Progenitor cell of endocrine pancreas (in vitro differentiated cells): ENCODE measurements around the gene ANKRD33B. TPM values are rescaled to one million over a fixed set of nuclear protein-coding genes. Genes with fewer than 3 reads are reported as not detected.
"Not testable (repeated sequence)": the region's sequence is repeated elsewhere in the genome, so short reads cannot be mapped to it uniquely, and the experiment has no call there.

Source experiments
- DNase-seq: peaks from one replicate; pipeline ENCODE4 v3.0.0; 2021; ENCODE audit warnings: low spot score; ENCODE audit not compliant: unreplicated experiment
- H3K27ac Mint-ChIP-seq: 2 replicates; pipeline ENCODE4 v1.8.0; 2021; ENCODE audit warnings: mild to moderate bottlenecking, moderate library complexity, mixed read lengths
- H3K27me3 Mint-ChIP-seq: 2 replicates; pipeline ENCODE4 v1.8.0; 2021; ENCODE audit warnings: mixed read lengths
- H3K36me3 Mint-ChIP-seq: 2 replicates; pipeline ENCODE4 v1.8.0; 2022; ENCODE audit warnings: mixed read lengths; ENCODE audit not compliant: insufficient read depth
- H3K4me1 Mint-ChIP-seq: 2 replicates; pipeline ENCODE4 v1.8.0; 2021; ENCODE audit warnings: low read depth, mixed read lengths
- H3K4me3 Mint-ChIP-seq: 2 replicates; pipeline ENCODE4 v1.8.0; 2021; ENCODE audit warnings: low read depth, mild to moderate bottlenecking, moderate library complexity, mixed read lengths
- H3K9me3 Mint-ChIP-seq: 2 replicates; pipeline ENCODE4 v1.8.0; 2021; ENCODE audit warnings: low read depth, mixed read lengths
- total RNA-seq: library from RNA; stranded (reverse); gene quantifications from 2 replicates; pipeline ENCODE4 v1.2.1, GENCODE V29; 2021
- TF ChIP-seq, protein P1 (sequence below): fragments of 200-600 bp; sonication (generic); IDR thresholded peaks from one replicate; pipeline ENCODE4 v1.5.0; 2021; ENCODE audit warnings: antibody characterized with exemption, mild to moderate bottlenecking; ENCODE audit not compliant: unreplicated experiment

ANKRD33B gene
- total RNA-seq, 1 donor from 2014 or later, result 2.1 TPM

DNA sequence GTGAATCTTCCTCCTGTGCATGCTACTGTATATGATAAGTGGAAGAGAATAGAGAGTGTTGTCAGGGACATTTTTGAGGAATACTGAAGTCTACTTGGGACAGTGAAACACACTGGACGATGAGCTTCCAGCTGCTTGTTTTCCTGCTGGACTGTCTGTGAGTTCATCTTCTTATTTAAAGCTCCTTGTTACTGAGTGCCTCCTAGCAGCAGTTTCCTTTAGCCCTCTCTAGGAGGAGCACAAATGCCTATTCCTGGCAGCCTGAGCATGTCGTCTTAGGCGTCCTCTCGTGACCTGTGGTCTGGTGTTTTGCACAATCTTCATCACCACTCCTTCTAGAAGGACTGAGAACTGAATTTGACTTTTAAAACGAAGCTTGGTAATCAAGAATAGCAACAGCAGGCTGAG, 43.8 kb downstream of the ANKRD33B start:
- Mint-ChIP-seq H3K4me1 (peaks cover 2% of the 10 kb centered on the region), H3K9me3 (no peaks in the 10 kb centered on the region), H3K27ac (no peak overlapping the region), H3K27me3 (peaks cover 3% of the 10 kb centered on the region), H3K36me3 (no peaks in the 10 kb centered on the region), H3K4me3 (no peak overlapping the region)
- TF ChIP-seq, protein P1, sequence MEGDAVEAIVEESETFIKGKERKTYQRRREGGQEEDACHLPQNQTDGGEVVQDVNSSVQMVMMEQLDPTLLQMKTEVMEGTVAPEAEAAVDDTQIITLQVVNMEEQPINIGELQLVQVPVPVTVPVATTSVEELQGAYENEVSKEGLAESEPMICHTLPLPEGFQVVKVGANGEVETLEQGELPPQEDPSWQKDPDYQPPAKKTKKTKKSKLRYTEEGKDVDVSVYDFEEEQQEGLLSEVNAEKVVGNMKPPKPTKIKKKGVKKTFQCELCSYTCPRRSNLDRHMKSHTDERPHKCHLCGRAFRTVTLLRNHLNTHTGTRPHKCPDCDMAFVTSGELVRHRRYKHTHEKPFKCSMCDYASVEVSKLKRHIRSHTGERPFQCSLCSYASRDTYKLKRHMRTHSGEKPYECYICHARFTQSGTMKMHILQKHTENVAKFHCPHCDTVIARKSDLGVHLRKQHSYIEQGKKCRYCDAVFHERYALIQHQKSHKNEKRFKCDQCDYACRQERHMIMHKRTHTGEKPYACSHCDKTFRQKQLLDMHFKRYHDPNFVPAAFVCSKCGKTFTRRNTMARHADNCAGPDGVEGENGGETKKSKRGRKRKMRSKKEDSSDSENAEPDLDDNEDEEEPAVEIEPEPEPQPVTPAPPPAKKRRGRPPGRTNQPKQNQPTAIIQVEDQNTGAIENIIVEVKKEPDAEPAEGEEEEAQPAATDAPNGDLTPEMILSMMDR, result no peak
- DNase-seq, result no peak

DNA sequence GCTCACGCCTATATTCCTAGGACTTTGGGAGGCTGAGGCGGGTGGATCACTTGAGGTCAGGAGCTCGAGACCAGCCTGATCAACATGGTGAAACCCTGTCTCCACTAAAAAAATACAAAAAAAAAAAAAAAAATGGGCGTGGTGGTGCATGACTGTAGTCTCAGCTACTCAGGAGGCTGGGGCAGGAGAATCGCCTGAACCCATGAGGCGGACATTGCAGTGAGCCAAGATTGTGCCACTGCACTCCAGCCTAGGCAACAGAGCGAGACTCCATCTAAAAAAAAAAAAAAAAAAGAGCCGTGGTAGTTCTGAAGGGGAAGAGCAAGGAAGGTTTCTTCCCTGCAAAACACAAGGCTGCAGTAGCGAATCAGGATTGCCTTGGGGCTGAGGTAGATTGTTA, 44.2 kb downstream of the ANKRD33B start:
- not testable (repeated sequence) for H3K9me3 Mint-ChIP-seq, H3K27me3 Mint-ChIP-seq, H3K36me3 Mint-ChIP-seq, DNase-seq, H3K4me1 Mint-ChIP-seq, H3K4me3 Mint-ChIP-seq, H3K27ac Mint-ChIP-seq

DNA sequence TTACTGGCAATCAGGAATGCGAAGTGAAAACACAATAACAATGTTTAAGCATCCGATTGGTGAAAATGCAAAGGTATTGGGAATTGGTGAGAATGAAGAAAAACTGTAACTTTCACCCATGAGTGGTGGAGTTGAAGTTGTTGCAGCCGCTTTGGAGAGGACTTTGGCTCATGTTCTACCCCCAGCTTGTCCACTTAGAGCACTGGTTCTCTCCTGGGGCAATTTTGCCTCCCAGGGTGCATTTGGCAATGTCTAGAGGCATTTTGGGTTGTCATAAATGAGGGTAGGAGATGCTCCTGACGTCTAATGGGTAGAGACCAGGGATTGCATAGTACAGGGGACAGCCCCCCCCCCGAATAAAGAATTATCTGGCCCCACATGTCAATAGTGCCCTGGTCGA, 46.2 kb downstream of the ANKRD33B start:
- no peak overlapping the region for H3K4me3 Mint-ChIP-seq
- H3K27ac Mint-ChIP-seq, result no peak overlapping the region
- TF ChIP-seq, protein P1, result no peak
- H3K36me3 Mint-ChIP-seq, result no peaks in the 10 kb centered on the region
- peaks cover 3% of the 10 kb centered on the region for H3K27me3 Mint-ChIP-seq
- no peak for DNase-seq
- H3K4me1 Mint-ChIP-seq, result peaks cover 2% of the 10 kb centered on the region
- H3K9me3 Mint-ChIP-seq, result no peaks in the 10 kb centered on the region

DNA sequence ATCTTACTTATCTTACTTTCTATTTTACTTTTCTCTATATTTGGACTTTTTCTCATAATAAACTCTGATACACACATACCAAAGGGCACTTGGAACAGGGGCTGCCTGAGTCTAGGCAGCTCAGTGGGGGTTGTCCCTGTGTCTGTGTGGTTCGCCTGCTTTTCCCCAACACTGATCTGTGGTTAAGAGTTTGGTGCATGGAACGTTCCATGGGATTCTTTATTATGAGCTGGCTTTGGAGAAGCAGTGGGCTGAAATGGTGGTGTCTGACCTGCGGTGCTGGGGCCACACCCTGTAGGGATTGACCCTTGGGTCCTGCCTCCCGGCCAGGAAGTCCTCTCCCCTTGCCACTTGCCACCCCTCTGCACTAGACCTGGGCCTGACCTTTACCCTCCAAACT, 47.4 kb downstream of the ANKRD33B start:
- Mint-ChIP-seq H3K27me3 (no peaks in the 10 kb centered on the region), H3K9me3 (no peaks in the 10 kb centered on the region), H3K36me3 (no peaks in the 10 kb centered on the region), H3K4me3 (no peak overlapping the region), H3K27ac (no peak overlapping the region), H3K4me1 (peaks cover 2% of the 10 kb centered on the region)
- DNase-seq, result no peak
- TF ChIP-seq, protein P1, result no peak

DNA sequence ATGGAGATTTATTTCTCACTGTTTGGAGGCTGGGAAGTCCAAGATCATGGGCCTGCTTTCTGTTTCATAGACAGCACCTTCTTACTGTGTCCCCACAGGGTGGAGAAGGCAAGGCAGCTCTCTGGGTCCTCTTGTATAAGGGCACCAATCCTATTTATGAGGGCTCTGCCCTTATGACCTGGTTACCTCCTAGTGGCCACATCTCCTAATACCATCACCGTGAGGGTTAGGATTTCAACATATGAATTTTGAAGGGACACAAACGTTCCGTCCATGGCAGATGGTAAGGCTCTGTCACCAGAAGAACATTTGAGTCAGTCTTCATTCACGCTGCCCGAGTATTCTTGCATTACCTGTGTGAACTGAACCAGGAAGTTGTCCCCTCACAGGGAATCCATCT, 48.4 kb downstream of the ANKRD33B start:
- TF ChIP-seq, protein P1, result no peak
- H3K27ac Mint-ChIP-seq, result no peak overlapping the region

DNA sequence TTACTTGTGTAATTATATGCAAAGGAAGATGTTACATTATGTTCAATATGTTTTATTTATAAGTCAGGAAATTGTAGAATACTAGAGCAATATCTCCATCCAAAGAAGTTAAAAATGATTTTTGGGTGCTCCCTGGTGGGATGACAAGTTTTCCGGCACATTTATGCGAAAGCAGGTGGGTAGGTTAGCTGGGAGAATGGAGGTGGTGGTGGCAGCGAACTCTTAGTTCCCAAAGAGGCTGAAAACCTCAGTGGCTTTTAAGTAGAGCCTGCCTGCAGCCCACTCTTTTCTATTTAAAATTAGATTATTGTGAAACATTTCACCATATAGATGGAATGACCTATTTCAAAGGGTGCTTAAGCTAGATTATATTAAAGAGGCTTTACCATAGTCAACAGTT, 51.8 kb downstream of the ANKRD33B start:
- H3K36me3 Mint-ChIP-seq, result no peaks in the 10 kb centered on the region
- H3K9me3 Mint-ChIP-seq, result peaks cover 2% of the 10 kb centered on the region
- no peak for DNase-seq
- no peak overlapping the region for H3K4me3 Mint-ChIP-seq
- H3K27me3 Mint-ChIP-seq, result peaks cover 4% of the 10 kb centered on the region
- no peak overlapping the region for H3K27ac Mint-ChIP-seq
- TF ChIP-seq, protein P1, result no peak
- H3K4me1 Mint-ChIP-seq, result no peaks in the 10 kb centered on the region

More for the DNA sequence above, 48.4 kb downstream of the ANKRD33B start:
- Mint-ChIP-seq H3K9me3 (no peaks in the 10 kb centered on the region), H3K4me1 (peaks cover under 1% of the 10 kb centered on the region), H3K36me3 (no peaks in the 10 kb centered on the region), H3K27me3 (no peaks in the 10 kb centered on the region), H3K4me3 (no peak overlapping the region)
- DNase-seq, result no peak
